SU-DHL-6 (cell line): ENCODE data around the gene ATXN7.

ENCODE experiments used
- H2AFZ ChIP-seq: fragments of 200-600 bp; sonication (generic); 2 replicates; pipeline ENCODE4 v1.6.1; 2014; ENCODE audit warnings: low read depth, mild to moderate bottlenecking, moderate library complexity, mixed read lengths, antibody characterized with exemption, low read length; ENCODE audit not compliant: severe bottlenecking
- H3F3A ChIP-seq: fragments of 200-600 bp; shearing (Covaris generic); 2 replicates; pipeline ENCODE4 v1.6.0; 2016; ENCODE audit warnings: antibody characterized with exemption, mild to moderate bottlenecking; ENCODE audit not compliant: insufficient read depth
- H3K27ac ChIP-seq: fragments of 200-600 bp; sonication (generic); 2 replicates; pipeline ENCODE4 v1.5.1; 2016; ENCODE audit warnings: low read depth, mild to moderate bottlenecking, low read length, moderate library complexity, mixed read lengths
- H3K27me3 ChIP-seq: fragments of 200-600 bp; sonication (generic), shearing (Covaris generic); 2 replicates; pipeline ENCODE4 v1.6.0; 2014; ENCODE audit warnings: mild to moderate bottlenecking, low read length
- H3K36me3 ChIP-seq: fragments of 200-600 bp; sonication (generic); 2 replicates; pipeline ENCODE4 v1.6.1; 2014; ENCODE audit warnings: mild to moderate bottlenecking, low read length, mixed read lengths
- H3K4me2 ChIP-seq: fragments of 300-600, 200-600 bp; shearing (Covaris generic), sonication (generic); 2 replicates; pipeline ENCODE4 v1.6.0; 2014; ENCODE audit warnings: low read length, low read depth, mild to moderate bottlenecking; ENCODE audit not compliant: poor library complexity, severe bottlenecking
- H3K4me3 ChIP-seq: fragments of 200-600 bp; sonication (generic); 2 replicates; pipeline ENCODE4 v1.5.1; 2014; ENCODE audit warnings: antibody characterized with exemption, low read length, mild to moderate bottlenecking, mixed read lengths; ENCODE audit not compliant: insufficient read depth, poor library complexity, severe bottlenecking
- H3K79me2 ChIP-seq: fragments of 200-600 bp; sonication (generic); 2 replicates; pipeline ENCODE4 v1.6.1; 2014; ENCODE audit warnings: mild to moderate bottlenecking, low read length, moderate library complexity; ENCODE audit not compliant: insufficient read depth
- H3K9ac ChIP-seq: fragments of 200-600 bp; sonication (generic); 2 replicates; pipeline ENCODE4 v1.7.0; 2014; ENCODE audit warnings: mild to moderate bottlenecking, low read length
- H3K9me2 ChIP-seq: fragments of 200-600 bp; sonication (generic); replicated peaks from 2 replicates; pipeline ENCODE4 v1.6.1; 2014; ENCODE audit warnings: low read length; ENCODE audit not compliant: insufficient read depth
- H3K9me3 ChIP-seq: fragments of 200-600 bp; sonication (generic); 2 replicates; pipeline ENCODE4 v1.6.1; 2014; ENCODE audit warnings: low read length, mixed read lengths; ENCODE audit not compliant: insufficient read depth
- H4K20me1 ChIP-seq: fragments of 200-600 bp; sonication (generic); 2 replicates; pipeline ENCODE4 v1.6.1; 2014; ENCODE audit warnings: low read depth, mild to moderate bottlenecking, antibody characterized with exemption, low read length, moderate library complexity, mixed read lengths
- CTCF ChIP-seq: fragments of 200-600 bp; sonication (generic); IDR thresholded peaks from one replicate; pipeline ENCODE4 v1.5.1; 2017; ENCODE audit warnings: antibody characterized with exemption, mild to moderate bottlenecking, low read length, moderate library complexity; ENCODE audit not compliant: insufficient read depth, poor library complexity, severe bottlenecking
- EZH2phosphoT487 ChIP-seq: fragments of 200-600 bp; sonication (generic), shearing (Covaris generic); conservative IDR thresholded peaks from 2 replicates; pipeline ENCODE4 v1.6.1; 2018; ENCODE audit warnings: mild to moderate bottlenecking, antibody characterized with exemption, low read length, moderate library complexity, mixed read lengths

ATXN7 gene

GRCh38 chr3:63991666-63992065 is 128.0 kb downstream of the ATXN7 start:
- H3K4me2 ChIP-seq = no peak overlapping the region
- peaks cover 13% of the 10 kb centered on the region for H3K36me3 ChIP-seq
- H3K9ac ChIP-seq = no peak overlapping the region
- TF ChIP-seq CTCF = no peak
- no peak for TF ChIP-seq EZH2phosphoT487
- no peaks in the 10 kb centered on the region for H3F3A ChIP-seq
- no peak overlapping the region for H2AFZ ChIP-seq
- H3K27me3 ChIP-seq = no peaks in the 10 kb centered on the region
- no peak overlapping the region for H3K4me3 ChIP-seq
- H3K79me2 ChIP-seq = no peaks in the 10 kb centered on the region
- no peaks in the 10 kb centered on the region for H4K20me1 ChIP-seq
- H3K27ac ChIP-seq = no peak overlapping the region
- H3K9me3 ChIP-seq = no peaks in the 10 kb centered on the region
- H3K9me2 ChIP-seq = no peaks in the 10 kb centered on the region

DNA sequence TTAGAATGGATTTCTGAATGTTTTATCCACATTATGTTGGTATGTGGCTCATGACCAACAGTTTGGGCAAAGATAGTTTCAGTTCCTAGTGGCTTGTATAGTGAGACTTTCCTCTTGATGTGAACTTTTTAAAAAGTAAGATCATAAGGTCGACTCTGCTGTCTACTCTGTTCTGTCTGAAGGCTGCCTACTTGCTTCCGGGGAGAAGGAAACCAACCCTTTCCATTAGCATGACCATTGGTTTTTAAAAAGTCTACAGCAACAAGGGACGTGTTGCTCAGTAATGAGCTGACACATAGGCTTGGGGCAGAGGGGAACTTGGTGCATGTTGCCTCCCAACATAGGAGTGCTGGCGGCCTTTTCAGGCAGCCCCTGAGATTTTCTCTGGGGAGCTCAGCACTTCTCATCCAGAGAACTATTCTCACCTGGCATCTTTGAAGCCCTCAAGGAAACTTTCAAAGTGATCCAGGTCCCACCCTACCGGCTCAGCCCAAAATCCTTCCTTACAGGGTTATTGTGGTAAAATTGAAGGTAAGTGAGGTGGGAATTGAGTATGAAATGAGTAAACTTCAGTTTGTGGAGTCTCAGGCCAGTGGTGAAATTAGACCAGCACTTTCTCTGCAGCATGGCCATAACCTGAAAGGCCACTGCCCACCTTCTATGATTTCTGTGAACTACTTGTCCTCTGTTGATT is 129.0 kb downstream of the ATXN7 start:
- Histone ChIP-seq H4K20me1 (no peaks in the 10 kb centered on the region), H3K9me3 (no peaks in the 10 kb centered on the region), H3K4me3 (no peak overlapping the region), H3K9me2 (no peaks in the 10 kb centered on the region), H3K79me2 (no peaks in the 10 kb centered on the region), H3K36me3 (peaks cover 17% of the 10 kb centered on the region), H2AFZ (no peak overlapping the region), H3K27me3 (no peaks in the 10 kb centered on the region), H3K4me2 (no peak overlapping the region), H3K9ac (no peak overlapping the region), H3F3A (no peaks in the 10 kb centered on the region), H3K27ac (no peak overlapping the region)
- TF ChIP-seq CTCF (no peak), EZH2phosphoT487 (no peak)

- TF ChIP-seq EZH2phosphoT487 = no peak
- peak; percentile 54 for TF ChIP-seq CTCF
- Histone ChIP-seq H3K27ac (no peak overlapping the region), H3K27me3 (no peaks in the 10 kb centered on the region), H3K36me3 (peaks cover 10% of the 10 kb centered on the region; the same call in 1 of the 2 replicates), H3K4me2 (no peak overlapping the region), H3F3A (no peaks in the 10 kb centered on the region), H4K20me1 (no peaks in the 10 kb centered on the region), H3K4me3 (no peak overlapping the region), H2AFZ (no peak overlapping the region), H3K9ac (no peak overlapping the region), H3K9me2 (no peaks in the 10 kb centered on the region), H3K79me2 (no peaks in the 10 kb centered on the region), H3K9me3 (no peaks in the 10 kb centered on the region)
These were observed 130.0 kb downstream of the ATXN7 start for GRCh38 chr3:63993653-63994079.
